EH (cell line): ENCODE measurements around the gene AKAP9.
"Not testable (repeated sequence)": the region's sequence is repeated elsewhere in the genome, so short reads cannot be mapped to it uniquely, and the experiment has no call there.

Experiments
- DNase-seq: peaks from one replicate; pipeline ENCODE4 v3.0.0-alpha.2; 2015; ENCODE audit warnings: low read depth

AKAP9 gene

GRCh38 chr7:91946549-91946948 is 5.9 kb downstream of the AKAP9 start:
- no peak for DNase-seq

GRCh38 chr7:91947948-91948347 is 7.3 kb downstream of the AKAP9 start:
- no peak for DNase-seq

- peak; percentile 14 for DNase-seq
Measured at GRCh38 chr7:91949221-91950009, 8.8 kb downstream of the AKAP9 start.

- DNase-seq: peak; percentile 34
Measured at GRCh38 chr7:91953618-91954017, 13.0 kb downstream of the AKAP9 start.

GRCh38 chr7:91956464-91956863 is 15.8 kb downstream of the AKAP9 start:
- not testable (repeated sequence) for DNase-seq

GRCh38 chr7:91957232-91957631 is 16.6 kb downstream of the AKAP9 start:
- DNase-seq: no peak

- DNase-seq: peak; percentile 6
Measured at GRCh38 chr7:91957823-91958222, 17.2 kb downstream of the AKAP9 start.

GRCh38 chr7:91959023-91959422 is 18.4 kb downstream of the AKAP9 start:
- no peak for DNase-seq

GRCh38 chr7:91961816-91962215 is 21.2 kb downstream of the AKAP9 start:
- DNase-seq: no peak

- no peak for DNase-seq
Measured at GRCh38 chr7:91962419-91962818, 21.8 kb downstream of the AKAP9 start.

GRCh38 chr7:91967513-91967912 is 26.9 kb downstream of the AKAP9 start:
- DNase-seq: not testable (repeated sequence)

- no peak for DNase-seq
Measured at GRCh38 chr7:91973639-91974038, 33.0 kb downstream of the AKAP9 start.

GRCh38 chr7:91974066-91974465 is 33.4 kb downstream of the AKAP9 start:
- no peak for DNase-seq

GRCh38 chr7:91976743-91977142 is 36.1 kb downstream of the AKAP9 start:
- no peak for DNase-seq

- DNase-seq: no peak
Measured at GRCh38 chr7:91979590-91979989, 38.9 kb downstream of the AKAP9 start.

- not testable (repeated sequence) for DNase-seq
Measured at GRCh38 chr7:91982352-91982751, 41.7 kb downstream of the AKAP9 start.

GRCh38 chr7:91988213-91988612 is 47.6 kb downstream of the AKAP9 start:
- DNase-seq: no peak

- DNase-seq: no peak
Measured at GRCh38 chr7:91993976-91994375, 53.3 kb downstream of the AKAP9 start.

- no peak for DNase-seq
Measured at GRCh38 chr7:91995391-91996105, 54.9 kb downstream of the AKAP9 start.

- DNase-seq: no peak
Measured at GRCh38 chr7:91999631-92000565, 59.2 kb downstream of the AKAP9 start.

- DNase-seq: no peak
Measured at GRCh38 chr7:92002720-92003119, 62.1 kb downstream of the AKAP9 start.

GRCh38 chr7:92006046-92006445 is 65.4 kb downstream of the AKAP9 start:
- DNase-seq: no peak
